Mammary epithelial cell (primary cell): ENCODE measurements around the gene TTC23.

ENCODE experiments used
- EZH2 ChIP-seq: IDR thresholded peaks from 2 replicates; pipeline ENCODE4 v1.6.1; 2012; ENCODE audit warnings: low read length, inconsistent platforms, borderline replicate concordance
- TF ChIP-seq, protein P1 (sequence below), 2 donors: IDR thresholded peaks in 1 of 2; conservative IDR thresholded peaks in 1 of 2; 2 replicates each; pipeline ENCODE4 v1.5.1; 2011 to 2012; ENCODE audit warnings: inconsistent platforms in 2 of 2, low read length in 2 of 2, mild to moderate bottlenecking in 2 of 2, control low read depth in 1 of 2, low read depth in 1 of 2; ENCODE audit not compliant: insufficient read depth in 1 of 2; ENCODE audit errors: extremely low read depth in 1 of 2

DNA sequence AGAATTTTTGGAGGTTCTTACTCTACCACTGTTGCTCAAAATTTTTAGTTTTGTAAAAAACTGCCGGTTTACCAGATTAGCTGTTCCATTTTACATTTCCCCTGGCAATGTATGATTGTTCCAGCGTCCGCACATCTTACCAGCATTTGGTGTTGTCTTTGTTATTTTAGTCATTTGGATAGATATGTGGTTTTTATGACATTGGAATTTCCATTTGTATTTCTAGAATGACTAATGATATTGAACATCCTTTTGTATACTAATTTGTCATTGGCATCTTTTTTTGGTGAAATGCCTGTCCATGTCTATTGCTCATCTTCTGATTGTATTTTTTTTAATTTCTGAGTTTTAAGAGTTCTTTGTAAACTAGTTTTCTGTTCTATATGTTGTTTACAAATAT lies 30.4 kb upstream of the TTC23 start:
- TF ChIP-seq, protein P1, sequence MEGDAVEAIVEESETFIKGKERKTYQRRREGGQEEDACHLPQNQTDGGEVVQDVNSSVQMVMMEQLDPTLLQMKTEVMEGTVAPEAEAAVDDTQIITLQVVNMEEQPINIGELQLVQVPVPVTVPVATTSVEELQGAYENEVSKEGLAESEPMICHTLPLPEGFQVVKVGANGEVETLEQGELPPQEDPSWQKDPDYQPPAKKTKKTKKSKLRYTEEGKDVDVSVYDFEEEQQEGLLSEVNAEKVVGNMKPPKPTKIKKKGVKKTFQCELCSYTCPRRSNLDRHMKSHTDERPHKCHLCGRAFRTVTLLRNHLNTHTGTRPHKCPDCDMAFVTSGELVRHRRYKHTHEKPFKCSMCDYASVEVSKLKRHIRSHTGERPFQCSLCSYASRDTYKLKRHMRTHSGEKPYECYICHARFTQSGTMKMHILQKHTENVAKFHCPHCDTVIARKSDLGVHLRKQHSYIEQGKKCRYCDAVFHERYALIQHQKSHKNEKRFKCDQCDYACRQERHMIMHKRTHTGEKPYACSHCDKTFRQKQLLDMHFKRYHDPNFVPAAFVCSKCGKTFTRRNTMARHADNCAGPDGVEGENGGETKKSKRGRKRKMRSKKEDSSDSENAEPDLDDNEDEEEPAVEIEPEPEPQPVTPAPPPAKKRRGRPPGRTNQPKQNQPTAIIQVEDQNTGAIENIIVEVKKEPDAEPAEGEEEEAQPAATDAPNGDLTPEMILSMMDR (conservative IDR thresholded peaks at IDR 0.05 in 1 of 2, IDR thresholded peaks at IDR 0.05 in 1 of 2; ENCODE audit: extremely low read depth in 1 of 2, insufficient read depth in 1 of 2, low read depth in 1 of 2, low read length in 2 of 2), result no peak
- no peak for TF ChIP-seq EZH2
